Measurements from ENCODE around the gene SPTBN5.

SPTBN5 gene

GRCh38 chr15:41823502-41823901 lies 70.4 kb downstream of the SPTBN5 start:
- DNase-seq (ENCODE audit: insufficient read length) (no peak), FAIRE-seq (no peak)
- TF ChIP-seq TAF1 (IDR thresholded peaks at IDR 0.05; ENCODE audit: borderline replicate concordance, low read depth, low read length) (no peak), POLR2AphosphoS5 (IDR thresholded peaks at IDR 0.05; ENCODE audit: low read depth, low read length) (no peak), POLR2A (IDR thresholded peaks at IDR 0.05; ENCODE audit: low read depth, low read length) (no peak)

DNA sequence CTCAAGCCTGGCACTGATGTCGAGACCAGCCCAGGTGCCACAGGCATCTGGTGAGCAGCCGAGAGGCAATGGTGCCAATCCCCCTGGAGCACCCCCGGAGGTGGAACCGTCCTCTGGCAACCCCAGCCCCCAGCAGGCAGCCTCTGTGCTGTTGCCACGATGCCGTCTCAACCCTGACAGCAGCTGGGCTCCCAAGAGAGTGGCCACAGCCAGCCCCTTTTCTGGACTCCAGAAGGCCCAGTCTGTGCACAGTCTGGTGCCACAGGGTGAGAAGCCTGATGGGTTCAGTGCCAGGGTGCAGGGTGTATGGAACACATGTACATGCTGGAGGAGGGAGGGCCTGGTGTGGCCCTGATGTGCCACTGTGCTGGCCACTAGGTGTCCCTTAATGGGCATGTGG lies 70.9 kb downstream of the SPTBN5 start:
- no peak for FAIRE-seq
- no peak for TF ChIP-seq TAF1 (IDR thresholded peaks at IDR 0.05; ENCODE audit: borderline replicate concordance, low read depth, low read length)
- TF ChIP-seq POLR2AphosphoS5 (IDR thresholded peaks at IDR 0.05; ENCODE audit: low read depth, low read length): no peak
- no peak for TF ChIP-seq POLR2A (IDR thresholded peaks at IDR 0.05; ENCODE audit: low read depth, low read length)
- no peak for DNase-seq (ENCODE audit: insufficient read length)

DNA sequence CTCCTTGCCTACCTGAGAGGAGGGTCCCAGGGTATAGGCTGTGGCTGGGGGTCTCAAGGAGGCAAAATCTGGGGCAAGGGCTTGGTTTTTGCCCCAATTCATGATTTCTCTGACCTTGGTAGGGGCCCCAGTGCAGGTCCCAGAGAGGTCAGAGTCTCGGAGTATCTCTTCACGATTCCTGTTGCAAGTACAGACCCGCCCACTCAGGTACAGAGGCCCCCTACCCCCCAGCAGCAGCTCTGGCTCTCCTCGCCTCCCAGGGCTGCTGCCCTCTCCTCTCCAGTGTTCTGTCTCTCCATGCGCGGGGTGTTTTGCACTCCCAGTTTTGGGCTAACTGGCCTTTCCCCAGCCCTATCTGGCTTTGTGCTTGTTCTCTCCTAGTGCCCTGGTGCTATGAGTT lies 71.4 kb downstream of the SPTBN5 start:
- FAIRE-seq (no peak), DNase-seq (ENCODE audit: insufficient read length) (no peak)
- TF ChIP-seq POLR2AphosphoS5 (IDR thresholded peaks at IDR 0.05; ENCODE audit: low read depth, low read length) (no peak), POLR2A (IDR thresholded peaks at IDR 0.05; ENCODE audit: low read depth, low read length) (no peak), TAF1 (IDR thresholded peaks at IDR 0.05; ENCODE audit: borderline replicate concordance, low read depth, low read length) (no peak)

- FAIRE-seq (no peak), DNase-seq (ENCODE audit: insufficient read length) (no peak)
- no peak for TF ChIP-seq POLR2AphosphoS5 (IDR thresholded peaks at IDR 0.05; ENCODE audit: low read depth, low read length)
- TF ChIP-seq POLR2A (IDR thresholded peaks at IDR 0.05; ENCODE audit: low read depth, low read length): no peak
- no peak for TF ChIP-seq TAF1 (IDR thresholded peaks at IDR 0.05; ENCODE audit: borderline replicate concordance, low read depth, low read length)
These were observed 72.0 kb downstream of the SPTBN5 start for GRCh38 chr15:41821831-41822230.

- DNase-seq (ENCODE audit: insufficient read length) (no peak), FAIRE-seq (no peak)
- TF ChIP-seq POLR2A (IDR thresholded peaks at IDR 0.05; ENCODE audit: low read depth, low read length): no peak
- TF ChIP-seq TAF1 (IDR thresholded peaks at IDR 0.05; ENCODE audit: borderline replicate concordance, low read depth, low read length): no peak
- TF ChIP-seq POLR2AphosphoS5 (IDR thresholded peaks at IDR 0.05; ENCODE audit: low read depth, low read length): no peak
These were observed 72.9 kb downstream of the SPTBN5 start for GRCh38 chr15:41820791-41821423.

DNA sequence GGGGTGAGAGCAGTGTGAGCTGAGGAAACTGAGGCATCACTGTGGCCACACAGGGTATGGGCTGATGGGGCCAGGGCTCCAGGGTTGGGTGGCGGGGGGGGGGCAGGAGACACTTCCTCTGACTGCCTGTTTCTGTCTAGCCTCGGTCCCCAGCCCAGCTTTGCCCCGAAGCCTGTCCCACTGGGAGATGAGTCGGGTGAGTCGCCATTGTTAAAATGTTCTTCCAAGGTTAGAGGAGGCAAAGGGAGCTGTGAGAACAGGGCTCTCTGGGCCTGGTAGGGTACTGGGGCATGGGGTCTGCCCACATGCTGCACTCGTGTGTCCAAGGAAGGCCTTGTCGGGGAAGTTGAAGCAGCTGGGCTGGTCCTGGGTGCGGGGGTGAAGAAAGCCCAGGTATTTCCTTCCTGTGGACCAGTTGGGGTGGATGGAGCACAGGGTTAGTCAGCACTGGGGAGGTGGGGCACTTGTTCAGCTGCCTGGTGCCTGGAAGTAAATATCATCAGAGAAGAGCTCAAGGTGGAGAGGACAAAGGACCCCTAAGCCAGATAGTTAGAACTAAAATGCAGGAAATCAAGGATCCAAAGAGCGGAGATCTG lies 74.3 kb downstream of the SPTBN5 start:
- TF ChIP-seq TAF1 (IDR thresholded peaks at IDR 0.05; ENCODE audit: borderline replicate concordance, low read depth, low read length) (no peak), POLR2AphosphoS5 (IDR thresholded peaks at IDR 0.05; ENCODE audit: low read depth, low read length) (no peak), POLR2A (IDR thresholded peaks at IDR 0.05; ENCODE audit: low read depth, low read length) (no peak)
- no peak for FAIRE-seq
- DNase-seq (ENCODE audit: insufficient read length): no peak

GRCh38 chr15:41817781-41818180 lies 76.1 kb downstream of the SPTBN5 start:
- FAIRE-seq (no peak), DNase-seq (ENCODE audit: insufficient read length) (no peak)
- TF ChIP-seq TAF1 (IDR thresholded peaks at IDR 0.05; ENCODE audit: borderline replicate concordance, low read depth, low read length) (no peak), POLR2A (IDR thresholded peaks at IDR 0.05; ENCODE audit: low read depth, low read length) (no peak), POLR2AphosphoS5 (IDR thresholded peaks at IDR 0.05; ENCODE audit: low read depth, low read length) (no peak)

DNA sequence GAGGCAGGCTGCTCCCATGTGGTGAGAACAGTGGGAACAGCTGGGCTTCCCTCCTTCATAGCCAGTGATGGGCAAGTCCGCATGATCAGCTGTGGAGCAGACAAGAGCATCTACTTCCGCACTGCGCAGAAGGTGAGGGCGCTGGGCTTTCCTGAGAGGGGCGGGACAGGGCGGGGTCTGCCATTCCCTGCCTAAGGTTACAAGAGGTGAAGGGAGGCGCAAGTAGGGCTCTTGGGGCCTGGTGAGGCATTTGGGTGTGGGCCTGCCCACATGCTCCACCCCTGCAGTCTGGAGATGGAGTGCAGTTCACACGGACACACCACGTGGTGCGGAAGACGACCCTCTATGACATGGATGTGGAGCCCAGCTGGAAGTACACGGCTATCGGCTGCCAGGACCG lies 76.5 kb downstream of the SPTBN5 start:
- DNase-seq (ENCODE audit: insufficient read length) (no peak), FAIRE-seq (no peak)
- TF ChIP-seq TAF1 (IDR thresholded peaks at IDR 0.05; ENCODE audit: borderline replicate concordance, low read depth, low read length) (no peak), POLR2A (IDR thresholded peaks at IDR 0.05; ENCODE audit: low read depth, low read length) (no peak), POLR2AphosphoS5 (IDR thresholded peaks at IDR 0.05; ENCODE audit: low read depth, low read length) (no peak)

- FAIRE-seq: no peak
- DNase-seq (ENCODE audit: insufficient read length): no peak
- TF ChIP-seq POLR2AphosphoS5 (IDR thresholded peaks at IDR 0.05; ENCODE audit: low read depth, low read length) (no peak), POLR2A (IDR thresholded peaks at IDR 0.05; ENCODE audit: low read depth, low read length) (no peak), TAF1 (IDR thresholded peaks at IDR 0.05; ENCODE audit: borderline replicate concordance, low read depth, low read length) (no peak)
These were observed 77.1 kb downstream of the SPTBN5 start for GRCh38 chr15:41816788-41817187.

- FAIRE-seq (no peak), DNase-seq (ENCODE audit: insufficient read length) (no peak)
- TF ChIP-seq TAF1 (IDR thresholded peaks at IDR 0.05; ENCODE audit: borderline replicate concordance, low read depth, low read length): no peak
- TF ChIP-seq POLR2AphosphoS5 (IDR thresholded peaks at IDR 0.05; ENCODE audit: low read depth, low read length): no peak
- TF ChIP-seq POLR2A (IDR thresholded peaks at IDR 0.05; ENCODE audit: low read depth, low read length): no peak
These were observed 79.3 kb downstream of the SPTBN5 start for GRCh38 chr15:41814534-41814933.

GRCh38 chr15:41813426-41813825 lies 80.4 kb downstream of the SPTBN5 start:
- no peak for DNase-seq (ENCODE audit: insufficient read length)
- FAIRE-seq: no peak
- TF ChIP-seq TAF1 (IDR thresholded peaks at IDR 0.05; ENCODE audit: borderline replicate concordance, low read depth, low read length): no peak
- no peak for TF ChIP-seq POLR2AphosphoS5 (IDR thresholded peaks at IDR 0.05; ENCODE audit: low read depth, low read length)
- TF ChIP-seq POLR2A (IDR thresholded peaks at IDR 0.05; ENCODE audit: low read depth, low read length): no peak

DNA sequence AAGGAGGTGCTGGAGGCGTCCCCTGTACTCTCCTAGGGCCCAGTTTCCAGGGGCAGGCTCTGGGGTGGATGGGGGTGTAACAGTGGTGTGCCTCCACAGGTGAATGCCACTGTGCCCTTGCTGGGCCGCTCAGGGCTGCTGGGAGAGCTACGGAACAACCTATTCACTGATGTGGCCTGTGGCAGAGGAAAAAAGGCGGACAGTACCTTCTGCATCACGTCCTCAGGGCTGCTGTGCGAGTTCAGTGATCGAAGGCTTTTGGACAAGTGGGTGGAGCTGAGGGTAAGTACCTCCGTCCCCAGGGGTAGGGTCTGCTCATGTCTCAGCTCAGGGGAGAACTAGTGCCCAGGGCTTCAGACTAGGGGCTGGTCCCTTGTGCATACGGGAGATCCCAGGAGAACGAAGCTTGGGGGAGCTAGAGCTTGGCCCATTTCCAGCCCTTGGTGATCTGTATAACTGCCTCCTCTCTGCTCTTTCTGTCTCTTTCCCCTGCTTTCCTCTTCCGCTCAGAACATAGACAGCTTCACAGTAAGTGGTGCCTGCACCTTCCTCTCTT lies 81.0 kb downstream of the SPTBN5 start:
- FAIRE-seq: no peak
- TF ChIP-seq POLR2AphosphoS5 (IDR thresholded peaks at IDR 0.05; ENCODE audit: low read depth, low read length) (no peak), POLR2A (IDR thresholded peaks at IDR 0.05; ENCODE audit: low read depth, low read length) (no peak), TAF1 (IDR thresholded peaks at IDR 0.05; ENCODE audit: borderline replicate concordance, low read depth, low read length) (no peak)
- DNase-seq (ENCODE audit: insufficient read length): no peak
